ENCODE measurements around the gene DDX11.
"Not testable (repeated sequence)": the region's sequence is repeated elsewhere in the genome, so short reads cannot be mapped to it uniquely, and the experiment has no call there.

The DDX11 gene

DNA sequence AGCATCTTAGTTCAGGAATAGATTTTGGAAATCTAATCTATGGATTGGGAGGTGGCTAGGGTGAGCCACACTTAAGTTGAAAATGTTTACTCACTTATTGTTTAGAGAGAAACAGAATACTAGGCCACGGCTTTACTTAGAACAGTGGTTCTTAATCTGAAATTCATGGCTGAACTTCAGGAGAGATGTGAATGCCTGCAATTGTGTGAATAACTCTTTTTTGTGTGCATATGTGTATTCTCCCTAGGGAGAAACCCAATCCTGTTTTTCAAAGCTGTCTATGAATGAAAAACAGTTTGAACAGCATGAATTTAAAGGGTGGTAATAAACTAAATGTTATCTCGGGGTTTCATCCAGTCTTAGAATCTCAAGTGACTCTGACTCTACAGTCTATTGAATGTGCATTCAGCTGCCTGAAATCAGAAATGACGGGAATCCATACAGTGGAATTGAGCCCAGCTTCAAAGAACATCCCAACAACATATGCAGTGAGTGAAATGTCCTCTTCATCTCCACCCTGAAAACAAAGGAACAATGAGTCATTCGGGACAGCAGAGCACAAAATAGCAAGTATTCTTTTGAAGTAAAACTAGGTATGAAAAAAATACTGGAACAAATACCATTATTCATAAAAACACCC is 53.7 kb downstream of the DDX11 start:
- DNase-seq, result not testable (repeated sequence)

DNA sequence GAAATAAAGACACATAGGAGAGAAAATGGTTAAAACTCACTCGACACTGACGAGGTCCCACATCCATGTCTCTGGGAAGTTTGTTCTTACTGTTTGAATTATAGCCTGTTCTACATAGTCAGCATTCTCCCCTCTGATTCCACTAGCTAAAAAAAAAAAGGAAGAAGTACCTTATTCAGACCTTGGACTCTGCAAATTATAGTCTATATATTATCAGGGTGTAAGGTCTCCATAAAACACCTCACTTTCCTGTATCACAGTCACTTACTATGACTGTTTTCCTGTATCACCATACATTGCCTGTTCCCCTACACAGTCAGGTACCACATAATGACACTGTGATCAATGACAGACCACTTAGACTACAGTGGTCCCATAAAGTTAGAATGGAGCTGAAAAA is 62.9 kb downstream of the DDX11 start:
- DNase-seq, result not testable (repeated sequence)

DNA sequence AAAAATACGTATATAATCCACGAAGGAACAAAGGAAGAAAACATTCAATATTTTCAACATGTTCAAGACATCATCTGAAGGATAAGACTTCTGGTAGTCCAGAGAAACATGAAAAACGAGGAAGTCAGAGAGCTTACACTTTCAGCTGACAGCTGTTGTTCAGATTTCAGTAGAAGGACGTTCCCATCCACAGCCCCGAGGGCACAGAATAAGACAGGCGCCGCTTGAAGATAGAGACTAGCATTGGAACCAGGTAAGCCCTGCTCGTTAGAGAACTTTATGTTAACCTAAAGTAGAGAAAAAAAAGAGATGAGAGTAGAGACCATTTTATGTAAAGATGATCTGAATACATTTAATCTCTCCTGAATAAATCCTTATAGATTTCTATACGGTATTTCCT is 71.1 kb downstream of the DDX11 start:
- not testable (repeated sequence) for DNase-seq

DNA sequence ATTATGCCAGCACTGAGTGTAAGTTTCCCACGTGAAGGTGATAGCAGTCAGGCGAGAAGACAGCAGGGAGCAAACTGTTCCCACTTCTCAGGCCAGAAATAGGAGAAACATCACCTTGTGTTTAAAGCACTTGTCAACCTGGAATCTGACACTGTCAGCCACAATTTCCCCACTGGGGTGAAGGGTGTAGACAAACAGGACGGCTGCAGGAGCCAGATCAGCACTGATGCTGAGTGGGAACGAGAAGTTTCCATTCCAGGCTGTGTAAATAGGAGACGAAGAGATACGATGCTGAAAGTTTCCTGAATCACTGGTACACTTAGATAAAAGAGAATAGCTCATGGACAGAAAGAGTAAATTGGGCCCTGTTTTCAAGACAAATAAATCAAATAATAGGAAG is 71.6 kb downstream of the DDX11 start:
- DNase-seq, result not testable (repeated sequence)

DNA sequence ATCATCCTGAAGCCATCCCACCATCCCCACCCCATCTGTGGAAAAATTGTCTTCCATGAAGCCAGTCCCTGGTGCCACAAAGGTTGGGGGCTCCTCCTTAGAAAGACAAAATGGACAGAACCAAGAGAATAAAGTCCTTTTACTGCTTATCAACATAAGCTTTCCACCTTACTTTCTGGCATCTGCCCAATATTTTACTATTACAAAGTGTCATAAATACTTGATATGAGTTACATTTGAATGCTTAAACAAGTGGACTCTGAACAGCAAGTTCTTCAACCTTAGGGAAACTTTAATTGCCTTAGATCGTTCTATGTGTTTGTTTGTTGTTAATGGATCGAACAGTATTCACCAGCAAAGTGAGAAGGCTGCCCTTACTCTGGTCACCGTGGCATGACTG is 73.8 kb downstream of the DDX11 start:
- not testable (repeated sequence) for DNase-seq

DNA sequence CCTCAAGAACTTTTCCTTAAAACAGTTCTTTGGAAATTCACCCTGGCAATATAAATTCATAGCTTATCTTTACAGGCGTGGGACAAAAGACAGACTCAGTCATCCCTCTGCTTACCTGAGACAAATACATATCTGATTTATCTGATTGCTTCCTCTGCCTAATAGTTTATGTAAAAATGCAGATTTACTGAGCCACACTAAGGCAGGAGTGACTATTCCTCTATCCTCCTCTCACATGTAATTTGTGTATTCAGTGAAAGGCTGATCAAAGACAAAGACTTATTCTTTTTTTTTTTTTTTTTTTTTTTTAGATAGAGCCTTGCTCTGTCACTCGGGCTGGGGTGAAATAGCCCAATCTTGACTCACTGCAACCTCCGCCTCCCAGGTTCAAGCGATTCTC is 77.1 kb downstream of the DDX11 start:
- not testable (repeated sequence) for DNase-seq

Data from activated CD8-positive, alpha-beta memory T cell treated with anti-CD3 and anti-CD28 coated beads, Interleukin-2, amount 50 U/mL, for 48 hours (primary cell).